ENCODE measurements around the gene CHCHD3.
"Not testable (repeated sequence)": the region's sequence is repeated elsewhere in the genome, so short reads cannot be mapped to it uniquely, and the experiment has no call there.

CHCHD3 gene

DNA sequence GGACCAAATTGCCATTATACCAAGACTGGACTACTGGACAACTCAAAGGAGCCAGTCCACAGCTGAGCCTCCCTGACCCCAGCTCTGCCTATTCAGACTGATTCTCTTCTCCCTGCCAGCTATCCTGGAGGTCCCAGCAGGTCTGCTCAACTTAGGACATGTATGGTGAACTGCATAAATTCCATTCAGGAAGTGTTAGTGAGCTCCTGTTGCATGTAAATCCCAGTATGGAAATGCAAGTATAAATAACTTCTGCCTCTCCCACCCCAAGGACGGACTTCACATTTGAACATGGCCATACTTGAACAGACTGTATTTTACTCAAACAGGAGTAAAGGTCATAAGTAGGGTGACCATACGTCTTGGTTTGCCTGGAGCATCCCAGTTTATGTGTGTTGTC lies 128.4 kb downstream of the CHCHD3 start:
- DNase-seq (ENCODE audit: low read depth), result no peak

DNA sequence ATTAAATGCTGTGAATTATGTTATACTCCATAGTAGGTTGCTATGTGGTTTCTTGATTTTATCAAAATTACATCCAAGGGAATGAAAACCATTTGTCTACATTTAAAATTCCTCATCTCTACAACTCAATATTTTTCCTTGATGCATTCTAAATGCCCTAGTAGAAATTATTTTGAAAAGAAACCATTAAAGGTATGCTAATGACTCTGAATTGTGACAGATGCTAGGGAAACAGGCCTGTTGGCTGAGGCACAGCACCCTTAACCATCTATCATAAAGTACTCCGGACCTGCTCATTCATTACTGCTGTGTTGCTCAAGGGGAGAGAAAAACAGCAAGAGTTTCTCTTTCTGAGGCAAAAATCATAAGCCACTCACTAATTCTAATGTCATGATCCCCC lies 131.2 kb downstream of the CHCHD3 start:
- DNase-seq (ENCODE audit: low read depth), result no peak

DNA sequence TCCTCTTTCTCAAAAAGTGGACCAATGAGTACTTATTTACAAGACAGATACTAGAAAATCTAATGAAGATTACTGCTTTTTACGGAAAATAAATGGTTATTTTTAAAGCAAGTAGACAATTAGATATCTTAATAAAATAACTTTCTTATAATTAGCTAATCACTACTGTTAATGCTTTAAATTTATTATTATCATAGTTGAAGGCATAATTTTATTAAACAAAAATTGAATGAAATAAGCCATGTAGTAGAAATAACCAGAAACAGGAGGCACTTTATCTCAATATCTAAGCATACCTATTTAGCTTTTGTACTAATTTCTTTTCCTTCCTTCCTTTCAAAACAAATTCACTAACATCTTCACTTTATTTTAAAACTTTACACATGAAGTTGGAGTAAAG lies 134.9 kb downstream of the CHCHD3 start:
- DNase-seq (ENCODE audit: low read depth), result no peak

DNA sequence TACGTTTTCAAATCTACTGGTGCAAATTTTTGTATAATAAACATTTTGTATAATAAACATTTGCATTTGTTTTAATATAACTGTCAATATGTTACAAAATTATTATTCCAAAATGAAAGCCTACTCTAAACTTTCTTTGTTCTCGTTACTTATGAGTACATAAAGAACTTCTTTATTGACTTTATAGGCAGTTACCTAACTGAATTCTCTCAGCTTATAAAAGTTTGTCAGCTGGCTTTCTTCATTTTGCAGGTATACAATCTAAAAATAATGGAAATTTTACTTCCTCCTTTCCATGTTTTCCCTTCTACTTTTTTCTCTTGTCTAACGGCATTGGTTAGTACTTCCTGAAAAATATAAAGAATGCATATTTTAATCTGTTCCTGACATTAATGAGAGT lies 137.1 kb downstream of the CHCHD3 start:
- DNase-seq (ENCODE audit: low read depth), result no peak

DNA sequence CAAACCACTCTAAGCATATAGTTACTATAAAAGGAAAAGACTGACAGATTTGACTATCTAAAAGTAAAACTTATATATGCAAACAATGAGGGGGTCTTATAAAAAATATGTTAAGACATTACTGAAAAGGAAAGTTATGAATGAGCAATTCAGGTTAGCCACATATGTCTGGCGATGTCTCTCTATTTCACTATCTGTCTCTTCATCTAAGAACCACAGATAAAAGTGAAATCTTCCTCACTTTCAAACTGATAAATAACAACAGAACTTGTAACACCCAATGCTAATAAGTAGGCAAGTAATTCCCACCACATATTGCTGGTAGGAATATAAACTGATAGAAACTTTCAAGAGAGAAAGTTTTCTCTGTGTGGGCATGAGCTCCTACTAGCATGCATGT lies 138.2 kb downstream of the CHCHD3 start:
- no peak for DNase-seq (ENCODE audit: low read depth)

DNA sequence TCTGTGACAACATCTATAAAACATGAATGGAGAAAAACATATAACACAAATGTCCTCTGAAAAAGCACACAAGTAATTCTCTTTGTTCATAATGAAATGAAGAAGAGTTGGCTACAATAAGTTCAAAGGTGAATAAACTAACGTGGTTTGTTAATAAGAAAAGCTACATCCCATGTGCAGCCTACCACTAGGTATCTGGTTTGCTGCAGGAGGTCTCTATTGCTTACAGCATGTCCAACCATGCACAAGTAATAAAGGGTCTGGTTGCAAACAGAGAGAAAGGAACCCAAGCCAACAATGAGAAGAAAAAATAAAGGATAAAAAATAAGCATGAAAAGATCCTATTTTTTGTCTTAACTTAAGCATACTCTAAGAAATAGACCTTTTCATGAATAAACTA lies 139.2 kb downstream of the CHCHD3 start:
- DNase-seq (ENCODE audit: low read depth), result no peak

DNA sequence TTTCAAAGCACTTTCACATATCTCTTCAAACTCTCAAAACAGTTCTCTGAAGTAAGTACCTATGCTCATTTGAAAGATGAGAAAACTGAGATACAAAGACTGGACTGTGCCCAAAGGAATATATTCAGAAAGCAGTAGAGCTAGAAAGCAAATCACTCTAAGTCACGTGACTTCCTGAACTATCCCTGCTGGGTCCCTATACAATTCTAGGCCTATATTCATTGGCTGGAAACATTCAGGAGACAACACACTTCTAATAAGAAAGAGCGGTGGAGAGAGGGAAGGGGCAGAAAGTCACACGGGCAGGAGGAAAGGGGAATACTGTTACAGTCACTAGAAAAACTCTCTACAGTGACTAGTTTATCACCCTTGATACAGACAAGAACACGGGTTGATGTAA lies 140.0 kb downstream of the CHCHD3 start:
- no peak for DNase-seq (ENCODE audit: low read depth)

DNA sequence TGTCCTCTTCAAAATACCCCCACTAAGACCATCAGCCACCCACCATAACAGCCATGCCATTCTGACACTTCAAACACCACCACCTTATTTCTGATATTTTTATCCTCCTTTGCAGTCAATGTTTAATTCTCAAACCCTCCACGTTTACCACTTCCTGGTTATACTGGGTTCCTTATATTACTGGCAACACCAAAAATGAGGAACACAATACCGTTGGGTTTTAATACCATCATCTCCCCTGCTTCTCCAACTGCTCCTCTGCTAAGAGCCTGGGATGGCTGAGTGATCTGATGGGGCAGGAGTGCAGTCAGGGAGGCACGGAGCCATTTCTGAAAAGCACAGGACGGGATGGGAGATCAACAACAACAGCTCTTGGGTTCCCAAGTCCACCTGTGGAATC lies 140.5 kb downstream of the CHCHD3 start:
- no peak for DNase-seq (ENCODE audit: low read depth)

DNA sequence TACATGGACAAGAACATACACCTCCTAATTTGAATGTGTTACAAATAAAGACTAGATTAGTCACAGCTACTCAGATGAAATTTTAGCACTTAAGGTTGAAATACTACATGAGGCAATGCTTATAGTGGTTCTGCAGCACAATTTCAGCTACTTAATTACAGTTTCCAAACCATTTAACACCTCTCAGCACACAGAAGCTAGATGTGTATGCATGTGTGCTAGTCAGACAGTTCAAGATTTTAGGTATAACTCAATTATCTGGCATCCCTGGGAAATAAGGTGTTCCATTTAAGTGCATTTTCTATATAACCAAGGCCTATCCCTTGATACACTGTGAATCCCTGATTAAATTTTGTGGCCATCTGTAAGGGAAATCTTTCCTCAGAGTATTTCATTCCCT lies 141.8 kb downstream of the CHCHD3 start:
- DNase-seq (ENCODE audit: low read depth), result no peak

DNA sequence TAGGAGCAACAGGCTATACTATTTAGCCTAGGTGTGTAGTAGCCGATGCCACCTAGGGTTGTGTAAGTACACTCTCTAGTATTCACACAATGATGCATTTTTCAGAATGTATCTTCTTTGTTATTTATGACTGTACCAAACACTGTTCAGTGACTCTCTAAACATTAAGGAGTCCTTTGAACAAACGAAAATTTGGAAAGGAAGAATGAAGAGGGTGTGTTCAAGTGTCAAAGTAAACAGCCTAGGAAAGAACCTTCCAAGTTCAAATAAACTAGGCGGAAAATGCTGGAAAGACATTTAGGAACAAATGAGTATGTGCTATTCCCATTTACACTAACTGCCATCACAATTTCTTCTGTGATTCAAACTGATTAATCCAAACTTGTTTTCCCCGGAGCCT lies 142.4 kb downstream of the CHCHD3 start:
- DNase-seq (ENCODE audit: low read depth), result no peak

DNA sequence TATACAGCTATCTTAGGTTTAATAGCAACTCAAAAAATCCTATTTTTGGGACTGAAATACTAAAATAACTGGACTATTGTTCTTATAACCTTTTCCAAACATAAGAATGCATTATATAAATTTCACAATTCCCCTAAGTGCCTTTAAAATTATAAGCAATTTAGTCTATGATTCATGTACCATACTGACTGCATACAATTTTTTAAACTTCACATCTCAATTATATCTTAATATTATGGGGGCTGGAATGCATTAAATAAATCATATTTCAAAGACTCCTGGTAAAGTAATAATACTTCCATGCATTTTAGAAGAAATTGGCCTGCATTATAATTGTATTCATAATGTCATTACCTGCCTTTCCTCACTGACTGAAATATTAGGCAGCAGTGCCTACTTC lies 144.6 kb downstream of the CHCHD3 start:
- DNase-seq (ENCODE audit: low read depth), result no peak

DNA sequence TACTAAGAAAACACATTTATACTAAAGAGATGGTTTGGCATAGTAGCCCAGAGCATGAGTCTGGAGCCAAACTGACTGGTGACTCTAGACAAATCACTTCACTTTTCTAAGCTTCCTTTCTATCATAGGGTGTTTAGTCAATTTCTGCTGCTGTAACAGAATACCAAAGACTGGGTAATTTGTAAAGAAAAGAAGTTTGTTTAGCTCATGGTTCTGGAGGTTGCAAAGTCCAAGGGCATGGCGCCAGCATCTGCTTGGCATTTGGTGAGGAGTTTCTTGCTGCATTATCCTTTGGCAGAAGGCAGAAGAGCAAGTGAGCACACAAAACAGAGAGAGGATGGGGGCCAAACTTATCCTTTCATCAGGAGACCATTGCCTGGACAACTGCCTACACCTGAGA lies 146.3 kb downstream of the CHCHD3 start:
- no peak for DNase-seq (ENCODE audit: low read depth)

DNA sequence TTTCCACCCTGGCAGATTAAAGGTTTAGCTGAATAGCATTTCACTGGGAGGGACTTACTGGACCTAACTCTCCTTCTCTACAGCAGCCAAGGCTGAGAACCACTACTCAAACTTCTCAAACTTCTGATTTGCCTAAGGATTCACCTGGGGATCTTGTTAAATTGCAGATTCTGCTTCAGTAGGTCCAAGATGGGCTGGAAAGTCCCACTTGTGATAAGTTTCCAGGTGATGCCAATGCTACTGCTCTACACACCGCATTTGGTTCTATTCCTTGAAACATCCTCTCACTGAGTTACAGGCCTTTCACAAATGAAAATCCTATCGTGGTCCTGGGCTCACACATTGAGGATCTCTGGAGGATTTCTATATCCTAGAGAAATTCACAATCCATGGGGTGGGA lies 147.9 kb downstream of the CHCHD3 start:
- DNase-seq (ENCODE audit: low read depth), result no peak

DNA sequence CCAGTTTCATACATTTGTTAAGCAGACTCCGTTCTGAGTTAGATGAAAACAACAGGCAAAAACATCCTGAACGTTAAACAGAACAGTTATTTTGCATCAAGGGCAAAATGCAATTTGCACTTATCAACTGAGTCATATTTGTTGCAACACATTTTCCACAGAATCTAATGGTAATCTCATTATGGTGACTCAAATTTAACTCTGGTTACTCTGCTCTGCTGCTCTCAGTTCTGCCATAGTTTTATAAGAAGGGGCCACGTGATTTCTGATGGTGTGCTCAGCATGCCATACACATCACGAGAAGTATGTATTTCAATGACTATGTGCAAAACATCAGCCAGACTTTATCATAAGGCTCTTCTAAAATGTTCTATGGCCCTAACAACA lies 148.8 kb downstream of the CHCHD3 start:
- DNase-seq (ENCODE audit: low read depth), result peak; percentile 45

DNA sequence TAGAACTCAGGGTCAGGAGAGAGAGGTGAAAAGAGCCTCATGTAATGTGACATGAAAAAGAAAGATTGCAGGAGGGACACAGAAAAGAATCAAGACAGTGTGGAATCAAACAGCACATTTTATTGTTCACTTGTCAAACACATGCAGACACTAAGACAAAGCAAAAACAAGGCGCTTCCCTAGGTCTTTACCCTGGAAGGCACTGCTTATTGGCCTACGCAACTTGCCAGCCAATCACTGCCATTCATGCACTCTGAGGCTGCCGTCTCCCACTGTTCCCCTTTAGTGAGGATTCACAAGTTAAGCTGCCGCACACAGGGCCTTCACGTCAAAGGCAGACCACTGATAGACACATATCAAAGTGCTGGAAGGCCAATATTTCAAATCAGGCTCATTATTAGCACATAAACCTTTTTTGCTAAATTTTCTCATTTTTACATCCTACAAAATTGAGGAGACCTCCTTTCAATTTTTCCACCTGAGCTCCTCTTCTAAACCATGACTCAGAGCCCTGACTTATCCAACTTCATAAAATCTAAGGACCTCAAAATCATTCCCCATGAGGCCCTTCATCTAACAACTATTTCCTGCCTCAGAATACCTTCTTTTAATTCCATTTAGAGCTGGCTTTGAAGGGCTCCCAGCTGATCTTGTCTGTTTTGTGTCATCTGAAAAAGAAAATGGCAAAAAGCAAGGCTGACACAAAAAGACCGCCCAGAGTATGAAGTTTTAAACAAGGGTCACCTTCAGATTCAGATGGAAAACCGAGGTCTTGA lies 149.4 kb downstream of the CHCHD3 start:
- DNase-seq (ENCODE audit: low read depth), result no peak

DNA sequence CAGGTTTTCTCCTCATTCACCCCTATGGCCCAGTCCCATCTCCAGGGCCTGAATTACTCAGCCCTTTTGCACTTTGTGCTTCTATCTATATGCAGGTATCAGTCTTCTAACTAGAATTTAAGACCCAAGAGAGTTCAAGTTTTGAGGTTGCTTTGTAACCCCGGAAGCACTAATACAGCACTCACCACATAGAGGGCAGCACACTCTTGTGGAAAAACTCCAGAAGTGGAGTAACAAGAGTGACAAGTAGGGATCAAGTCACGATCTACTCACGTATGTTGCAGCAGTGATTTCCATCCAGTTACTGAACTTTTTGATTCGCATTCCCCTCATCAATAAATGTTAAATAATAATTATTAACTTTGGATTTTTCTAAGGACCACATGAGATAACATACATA lies 151.0 kb downstream of the CHCHD3 start:
- DNase-seq (ENCODE audit: low read depth), result no peak

DNA sequence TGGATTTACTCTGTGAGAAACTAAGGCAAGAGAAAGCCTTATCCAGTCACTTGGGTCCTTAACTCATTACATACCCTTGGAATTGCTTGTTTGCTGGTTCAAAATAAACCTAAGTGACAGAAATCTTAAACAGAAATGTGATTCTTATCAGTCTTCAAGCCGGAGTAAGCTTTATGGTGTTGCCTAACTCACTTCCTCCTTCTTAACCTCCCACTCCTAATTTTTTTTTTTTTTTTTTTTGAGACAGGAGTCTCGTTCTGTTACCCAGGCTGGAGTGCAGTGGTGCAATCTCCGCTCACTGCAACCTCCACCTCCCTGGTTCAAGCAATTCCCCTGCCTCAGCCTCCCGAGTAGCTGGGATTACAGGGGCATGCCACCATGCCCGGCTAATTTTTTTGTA lies 151.9 kb downstream of the CHCHD3 start:
- DNase-seq (ENCODE audit: low read depth), result not testable (repeated sequence)

DNA sequence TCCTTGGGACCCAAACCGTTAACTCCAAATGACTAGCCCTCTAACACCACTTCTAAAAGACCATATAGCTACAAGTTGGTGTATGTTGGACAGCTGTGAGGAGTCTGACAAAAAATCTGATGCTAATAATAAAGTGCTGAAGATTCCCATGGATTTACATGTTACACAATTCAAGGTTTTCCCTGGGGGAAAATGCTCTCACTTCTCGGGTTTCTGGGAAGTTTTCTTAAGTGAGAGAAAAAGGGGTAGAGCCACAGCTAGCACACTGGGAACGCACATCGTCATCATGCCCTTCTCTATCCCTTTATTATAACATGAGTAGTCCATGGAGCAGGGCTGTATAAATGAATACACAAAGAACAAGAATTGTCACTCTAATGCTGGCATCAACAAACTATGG lies 162.1 kb downstream of the CHCHD3 start:
- DNase-seq (ENCODE audit: low read depth), result peak; percentile 9

DNA sequence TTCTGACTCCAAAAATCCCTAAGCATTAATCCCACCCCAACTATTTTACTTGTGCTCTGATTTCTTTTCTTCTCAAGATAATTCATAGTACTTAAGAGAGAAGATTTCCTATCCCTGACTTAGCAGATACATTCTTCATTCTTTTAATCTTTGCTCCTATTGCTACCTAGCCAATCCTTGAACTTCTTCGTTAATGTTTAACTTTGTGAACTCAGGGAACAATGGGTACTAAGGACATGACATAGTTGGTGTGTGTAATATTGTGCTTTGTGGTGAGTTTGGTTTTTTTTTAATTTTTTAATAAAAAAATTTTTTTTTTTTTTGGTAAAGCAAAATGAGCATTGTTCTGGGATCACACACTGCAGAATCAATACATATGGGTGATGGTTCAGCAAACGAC lies 166.2 kb downstream of the CHCHD3 start:
- DNase-seq (ENCODE audit: low read depth), result no peak

DNA sequence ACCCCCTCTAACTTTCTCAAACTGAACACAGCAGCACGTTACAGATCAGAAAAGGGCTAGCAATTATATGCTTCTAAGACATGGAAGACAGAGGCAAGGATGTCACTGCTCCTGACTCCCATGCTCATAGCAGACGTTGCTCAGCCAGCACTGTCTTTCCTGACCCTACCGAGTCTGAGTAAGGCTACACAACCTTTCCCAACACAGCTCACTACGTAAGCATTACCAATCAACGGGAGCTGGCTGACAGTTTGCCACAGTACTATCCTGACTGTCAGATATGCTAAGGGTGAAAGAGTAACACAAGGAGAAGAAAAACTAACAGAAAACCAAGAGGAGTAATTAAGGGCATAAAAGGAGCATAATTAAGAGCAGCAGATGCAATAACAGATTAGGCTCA lies 171.2 kb downstream of the CHCHD3 start:
- DNase-seq (ENCODE audit: low read depth), result no peak

DNA sequence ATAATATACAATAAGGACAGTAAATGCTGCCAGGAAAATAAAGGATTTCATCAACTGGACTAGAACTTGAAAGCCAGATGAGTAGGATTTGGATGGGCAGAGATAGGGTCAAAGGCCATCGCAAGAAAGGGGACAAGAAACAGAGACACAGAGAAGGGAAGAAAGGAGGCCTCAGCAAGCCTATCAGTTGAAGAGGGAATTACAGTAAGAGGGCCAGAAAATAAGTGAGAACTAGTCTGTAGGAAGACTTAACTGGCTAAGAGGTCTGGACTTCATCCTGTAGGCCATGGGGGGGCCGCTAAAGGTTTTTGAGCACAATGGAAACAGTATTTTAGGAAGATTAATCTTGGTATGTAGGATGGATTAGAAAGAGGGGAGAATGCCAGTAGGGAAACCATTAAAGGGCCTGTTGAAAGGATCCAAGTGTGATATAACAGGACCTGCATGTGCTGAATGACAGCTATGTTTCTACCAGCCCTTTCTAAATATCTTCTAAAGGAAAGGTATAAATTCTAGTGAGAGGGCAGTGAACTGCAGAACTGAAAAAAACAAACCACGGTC lies 174.4 kb downstream of the CHCHD3 start:
- no peak for DNase-seq (ENCODE audit: low read depth)

DNA sequence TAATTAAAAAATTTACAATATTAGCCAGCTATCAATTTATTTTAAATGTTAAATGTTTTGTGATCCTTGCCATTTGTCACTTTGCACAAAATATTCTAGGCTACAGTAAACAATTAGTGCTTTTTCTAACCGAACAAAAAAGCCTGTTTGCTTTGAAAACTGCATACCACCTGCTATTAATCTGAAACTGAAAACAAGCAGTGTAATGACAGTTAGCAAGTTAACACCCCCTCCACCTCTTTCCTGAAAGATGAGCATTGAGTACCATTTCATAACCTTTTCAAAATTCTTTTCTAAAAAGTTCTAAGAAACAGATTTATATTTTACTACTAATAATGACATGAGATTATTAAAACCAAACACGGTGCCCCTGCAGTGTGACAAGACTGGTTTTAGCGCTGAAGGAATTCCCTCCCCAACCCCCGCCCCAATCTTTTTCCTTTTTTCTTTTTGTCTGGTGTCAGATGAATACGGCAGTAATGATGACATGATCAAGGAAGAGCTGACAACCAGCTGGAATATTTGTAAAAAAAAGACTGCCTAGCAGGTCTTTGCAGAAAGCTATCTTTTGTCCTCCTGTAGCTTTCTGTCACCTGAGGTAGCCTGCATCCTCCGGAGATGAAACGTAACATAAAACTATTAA lies 175.6 kb downstream of the CHCHD3 start:
- DNase-seq (ENCODE audit: low read depth), result no peak

DNA sequence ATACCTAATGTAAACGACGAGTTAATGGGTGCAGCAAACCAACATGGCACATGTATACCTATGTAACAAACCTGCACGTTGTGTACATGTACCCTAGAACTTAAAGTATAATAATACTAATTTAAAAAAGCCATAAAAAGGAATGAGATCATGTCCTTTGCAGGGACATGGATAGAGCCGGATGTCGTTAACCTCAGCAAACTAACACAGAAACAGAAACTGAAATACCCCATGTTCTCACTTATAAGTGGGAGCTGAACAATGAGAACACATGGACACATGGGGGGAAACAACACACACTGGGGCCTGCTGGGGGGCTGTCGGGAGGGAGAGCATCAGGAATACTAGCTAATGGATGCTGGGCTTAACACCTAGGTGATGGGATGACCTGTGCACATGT lies 176.8 kb downstream of the CHCHD3 start:
- DNase-seq (ENCODE audit: low read depth), result not testable (repeated sequence)

DNA sequence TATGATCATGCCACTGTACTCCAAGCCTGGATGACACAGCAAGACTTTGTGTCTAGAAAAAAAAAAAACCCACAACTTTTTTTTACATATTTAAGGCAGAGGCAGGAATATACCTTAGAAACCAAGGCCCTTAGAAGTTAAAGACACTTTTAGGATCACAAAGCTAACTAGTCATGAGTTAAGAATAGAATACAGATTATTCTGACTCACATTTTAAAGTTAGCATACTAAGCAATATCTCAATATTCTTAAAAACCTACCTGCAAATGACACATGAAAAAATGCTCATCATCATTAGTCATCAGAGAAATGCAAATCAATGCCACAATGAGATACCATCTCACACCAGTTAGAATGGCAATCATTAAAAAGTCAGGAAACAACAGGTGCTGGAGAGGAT lies 177.7 kb downstream of the CHCHD3 start:
- no peak for DNase-seq (ENCODE audit: low read depth)

Measured in fibroblast of the conjunctiva (primary cell).